ENCODE data around the gene DIS3L2. TPM values are rescaled to one million over a fixed set of nuclear protein-coding genes. Genes with fewer than 3 reads are reported as not detected.
"Not testable (repeated sequence)": the region's sequence is repeated elsewhere in the genome, so short reads cannot be mapped to it uniquely, and the experiment has no call there.

Gene DIS3L2
- polyA plus RNA-seq, 3 donors: 6.8 to 10.2 (median 9.9) TPM

- no peak overlapping the region for H3K27ac ChIP-seq (ENCODE audit: low read depth, low read length)
- 65 to 77% (median 76%) methylated on average over 14 of the region's 14 CpGs for WGBS, 3 donors
Observed at GRCh38 chr2:232349946-232350635, 388.6 kb downstream of the DIS3L2 start.

- H3K27ac ChIP-seq (ENCODE audit: low read depth, low read length): no peak overlapping the region
- 8 to 11% (median 11%) methylated on average over 64 to 76 of the region's 76 CpGs for WGBS, 3 donors
Observed at GRCh38 chr2:232350804-232351685, 389.5 kb downstream of the DIS3L2 start.

- H3K27ac ChIP-seq (ENCODE audit: low read depth, low read length): no peak overlapping the region
- 20 to 28% (median 23%) methylated on average over 55 to 73 of the region's 73 CpGs for WGBS, 3 donors
Observed at GRCh38 chr2:232351686-232352510, 390.4 kb downstream of the DIS3L2 start.

GRCh38 chr2:232352511-232353091 is 391.1 kb downstream of the DIS3L2 start:
- WGBS, 3 donors: 40 to 57% (median 55%) methylated on average over 23 to 39 of the region's 39 CpGs
- H3K27ac ChIP-seq (ENCODE audit: low read depth, low read length): no peak overlapping the region

- WGBS, 3 donors: 87 to 91% (median 90%) methylated on average over 8 of the region's 8 CpGs
- H3K27ac ChIP-seq (ENCODE audit: low read depth, low read length): no peak overlapping the region
Observed at GRCh38 chr2:232353096-232353495, 391.6 kb downstream of the DIS3L2 start.

GRCh38 chr2:232353660-232354059 is 392.1 kb downstream of the DIS3L2 start:
- no peak overlapping the region for H3K27ac ChIP-seq (ENCODE audit: low read depth, low read length)
- 70 to 94% (median 90%) methylated on average over 7 of the region's 7 CpGs for WGBS, 3 donors

- no peak overlapping the region for H3K27ac ChIP-seq (ENCODE audit: low read depth, low read length)
- WGBS, 3 donors: 79 to 95% (median 82%) methylated on average over 5 of the region's 5 CpGs
Observed at GRCh38 chr2:232354069-232354468, 392.6 kb downstream of the DIS3L2 start.

- 92 to 95% (median 94%) methylated on average over 5 of the region's 5 CpGs for WGBS, 3 donors
- no peak overlapping the region for H3K27ac ChIP-seq (ENCODE audit: low read depth, low read length)
Observed at GRCh38 chr2:232361646-232362045, 400.1 kb downstream of the DIS3L2 start.

GRCh38 chr2:232362174-232362900 is 400.8 kb downstream of the DIS3L2 start:
- WGBS, 3 donors: 69 to 81% (median 71%) methylated on average over 8 of the region's 8 CpGs
- no peak overlapping the region for H3K27ac ChIP-seq (ENCODE audit: low read depth, low read length)

- not testable (repeated sequence) for H3K27ac ChIP-seq (ENCODE audit: low read depth, low read length)
- WGBS, 3 donors: 74 to 95% (median 74%) methylated on average over 11 to 12 of the region's 12 CpGs
Observed at GRCh38 chr2:232363064-232363783, 401.7 kb downstream of the DIS3L2 start.

GRCh38 chr2:232363784-232364615 is 402.5 kb downstream of the DIS3L2 start:
- WGBS, 3 donors: 43 to 81% (median 47%) methylated on average over 14 of the region's 14 CpGs
- no peak overlapping the region for H3K27ac ChIP-seq (ENCODE audit: low read depth, low read length)

- 65 to 77% (median 73%) methylated on average over 14 to 18 of the region's 18 CpGs for WGBS, 3 donors
- H3K27ac ChIP-seq (ENCODE audit: low read depth, low read length): not testable (repeated sequence)
Observed at GRCh38 chr2:232364806-232365594, 403.5 kb downstream of the DIS3L2 start.

- H3K27ac ChIP-seq (ENCODE audit: low read depth, low read length): no peak overlapping the region
- WGBS, 3 donors: 70 to 78% (median 77%) methylated on average over 19 to 20 of the region's 20 CpGs
Observed at GRCh38 chr2:232365621-232366321, 404.3 kb downstream of the DIS3L2 start.

GRCh38 chr2:232366461-232366860 is 404.9 kb downstream of the DIS3L2 start:
- H3K27ac ChIP-seq (ENCODE audit: low read depth, low read length): not testable (repeated sequence)
- WGBS, 3 donors: 63 to 98% (median 89%) methylated on average over 11 to 18 of the region's 23 CpGs

- WGBS, 3 donors: 42 to 80% (median 78%) methylated on average over 6 to 7 of the region's 7 CpGs
- H3K27ac ChIP-seq (ENCODE audit: low read depth, low read length): no peak overlapping the region
Observed at GRCh38 chr2:232367016-232367415, 405.5 kb downstream of the DIS3L2 start.

All from adipose tissue (tissue), 3 donors.